Endothelial cell of umbilical vein (primary cell): ENCODE results near the gene DPY19L2.
"Not testable (repeated sequence)": the region's sequence is repeated elsewhere in the genome, so short reads cannot be mapped to it uniquely, and the experiment has no call there.

Source experiments
- CTCF ChIP-seq, 2 donors: IDR thresholded peaks; 1 replicate in 1 of 2; 2 replicates in 1 of 2; pipeline ENCODE4 v1.5.1; 2011; ENCODE audit warnings: low read length in 2 of 2, mild to moderate bottlenecking in 2 of 2, moderate library complexity in 2 of 2, control low read depth in 1 of 2, inconsistent platforms in 1 of 2, low read depth in 1 of 2; ENCODE audit not compliant: insufficient read depth in 1 of 2; ENCODE audit errors: extremely low read depth in 1 of 2
- EZH2 ChIP-seq: IDR thresholded peaks from 2 replicates; pipeline ENCODE4 v1.6.1; 2012; ENCODE audit warnings: borderline replicate concordance, low read depth, mild to moderate bottlenecking, moderate library complexity, low read length, inconsistent platforms; ENCODE audit not compliant: severe bottlenecking
- POLR2AphosphoS5 ChIP-seq: IDR thresholded peaks from 2 replicates; pipeline ENCODE4 v1.6.1; 2012; ENCODE audit warnings: low read depth, mild to moderate bottlenecking, control low read depth, low read length, moderate library complexity; ENCODE audit not compliant: insufficient read depth

- not testable (repeated sequence) for TF ChIP-seq EZH2; CTCF (IDR thresholded peaks at IDR 0.05; ENCODE audit: extremely low read depth in 1 of 2, insufficient read depth in 1 of 2, low read depth in 1 of 2, low read length in 2 of 2); POLR2AphosphoS5
Observed at GRCh38 chr12:63686623-63687022, 18.3 kb upstream of the DPY19L2 start.
